Fibroblast of the aortic adventitia (primary cell): ENCODE measurements around the gene DPH2. TPM values are rescaled to one million over a fixed set of nuclear protein-coding genes. Genes with fewer than 3 reads are reported as not detected.

ENCODE experiments used
- DNase-seq: peaks from one replicate; pipeline ENCODE4 v3.0.0-alpha.2; 2010; ENCODE audit warnings: low read depth
- H3K4me3 ChIP-seq: 2 replicates; pipeline ENCODE4 v1.5.1; 2011; ENCODE audit warnings: low read depth, mild to moderate bottlenecking, control low read depth, low read length, moderate library complexity
- total RNA-seq: library from RNA; depleted of rRNA; stranded (reverse); fragments of >200 nt; gene quantifications from 2 replicates; pipeline ENCODE4 v1.2.3, GENCODE V29; 2012; ENCODE audit warnings: low replicate concordance
- TF ChIP-seq, protein P1 (sequence below): IDR thresholded peaks from 2 replicates; pipeline ENCODE4 v1.5.1; 2011; ENCODE audit warnings: mild to moderate bottlenecking, low read length, control low read depth, inconsistent platforms; ENCODE audit not compliant: insufficient read depth

DPH2 gene
- total RNA-seq, 1 donor: 15.6 TPM

DNA sequence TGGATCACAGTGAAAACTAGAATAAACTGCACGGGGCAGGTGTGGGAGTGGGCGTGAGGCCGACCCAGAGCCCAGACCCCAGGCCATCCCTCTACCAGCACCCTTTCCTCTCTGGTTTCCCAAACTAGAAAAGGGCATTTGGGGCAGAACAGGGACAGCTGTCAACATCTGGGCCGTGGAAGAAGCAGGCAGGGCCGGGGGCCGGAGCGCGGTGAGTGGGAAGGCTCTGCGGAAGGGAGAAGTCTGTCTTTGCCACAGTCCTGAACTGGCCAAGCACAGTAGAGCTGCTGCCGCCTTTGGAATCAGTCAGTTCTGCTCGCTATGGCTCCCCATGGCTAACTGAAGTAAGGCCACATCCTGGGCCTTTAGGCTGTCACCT is 28.2 kb downstream of the DPH2 start:
- no peak for DNase-seq
- H3K4me3 ChIP-seq: no peak overlapping the region
- TF ChIP-seq, protein P1, sequence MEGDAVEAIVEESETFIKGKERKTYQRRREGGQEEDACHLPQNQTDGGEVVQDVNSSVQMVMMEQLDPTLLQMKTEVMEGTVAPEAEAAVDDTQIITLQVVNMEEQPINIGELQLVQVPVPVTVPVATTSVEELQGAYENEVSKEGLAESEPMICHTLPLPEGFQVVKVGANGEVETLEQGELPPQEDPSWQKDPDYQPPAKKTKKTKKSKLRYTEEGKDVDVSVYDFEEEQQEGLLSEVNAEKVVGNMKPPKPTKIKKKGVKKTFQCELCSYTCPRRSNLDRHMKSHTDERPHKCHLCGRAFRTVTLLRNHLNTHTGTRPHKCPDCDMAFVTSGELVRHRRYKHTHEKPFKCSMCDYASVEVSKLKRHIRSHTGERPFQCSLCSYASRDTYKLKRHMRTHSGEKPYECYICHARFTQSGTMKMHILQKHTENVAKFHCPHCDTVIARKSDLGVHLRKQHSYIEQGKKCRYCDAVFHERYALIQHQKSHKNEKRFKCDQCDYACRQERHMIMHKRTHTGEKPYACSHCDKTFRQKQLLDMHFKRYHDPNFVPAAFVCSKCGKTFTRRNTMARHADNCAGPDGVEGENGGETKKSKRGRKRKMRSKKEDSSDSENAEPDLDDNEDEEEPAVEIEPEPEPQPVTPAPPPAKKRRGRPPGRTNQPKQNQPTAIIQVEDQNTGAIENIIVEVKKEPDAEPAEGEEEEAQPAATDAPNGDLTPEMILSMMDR: no peak

DNA sequence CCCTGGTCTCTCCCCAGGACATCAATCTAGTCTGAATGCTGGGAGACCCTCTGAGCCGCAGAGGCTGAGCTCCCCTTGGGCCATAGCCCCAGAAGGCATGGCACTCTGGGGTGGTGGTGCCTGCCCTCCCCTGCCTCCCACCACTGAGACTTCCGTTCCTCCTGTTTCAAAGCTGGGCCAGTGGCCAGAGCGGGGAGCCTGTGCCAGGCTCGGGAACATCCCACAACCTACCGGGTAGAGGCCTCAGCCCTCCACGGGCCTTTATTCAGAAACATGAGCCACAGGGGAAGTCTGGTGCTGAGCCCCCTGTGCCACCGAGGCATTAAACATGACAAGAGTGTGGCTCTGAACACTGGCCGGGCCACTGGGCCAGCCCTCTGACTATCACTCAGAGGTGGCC is 29.6 kb downstream of the DPH2 start:
- DNase-seq: no peak
- TF ChIP-seq, protein P1: no peak
- H3K4me3 ChIP-seq: no peak overlapping the region

- DNase-seq: no peak
- TF ChIP-seq, protein P1: no peak
- H3K4me3 ChIP-seq: no peak overlapping the region
These were observed 30.4 kb downstream of the DPH2 start for GRCh38 chr1:44000122-44000665.

- TF ChIP-seq, protein P1: no peak
- DNase-seq: no peak
- no peak overlapping the region for H3K4me3 ChIP-seq
These were observed 32.4 kb downstream of the DPH2 start for GRCh38 chr1:44002165-44002564.

- TF ChIP-seq, protein P1: no peak
- no peak for DNase-seq
- no peak overlapping the region for H3K4me3 ChIP-seq
These were observed 32.9 kb downstream of the DPH2 start for GRCh38 chr1:44002606-44003157.

DNA sequence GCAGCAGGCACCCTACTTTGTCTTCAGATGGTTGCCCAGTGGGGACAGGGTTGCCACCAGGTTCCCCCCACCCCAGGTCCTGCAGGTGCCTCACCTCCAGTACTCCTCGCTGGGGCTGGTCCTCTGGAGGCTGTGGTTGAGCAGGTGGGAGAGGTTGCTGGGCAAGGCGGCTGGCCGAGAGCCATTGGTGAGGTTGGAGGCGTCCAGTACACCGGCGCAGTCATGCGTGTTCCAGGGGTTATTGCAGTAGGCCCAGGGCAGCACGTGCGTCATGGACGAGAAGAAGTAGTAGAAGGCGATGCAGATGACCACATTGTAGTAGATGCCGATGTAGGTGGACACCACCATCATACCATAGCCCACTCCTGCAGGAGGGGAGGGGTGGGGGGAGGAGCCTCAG is 38.4 kb downstream of the DPH2 start:
- no peak for DNase-seq
- TF ChIP-seq, protein P1: no peak
- H3K4me3 ChIP-seq: no peak overlapping the region

DNA sequence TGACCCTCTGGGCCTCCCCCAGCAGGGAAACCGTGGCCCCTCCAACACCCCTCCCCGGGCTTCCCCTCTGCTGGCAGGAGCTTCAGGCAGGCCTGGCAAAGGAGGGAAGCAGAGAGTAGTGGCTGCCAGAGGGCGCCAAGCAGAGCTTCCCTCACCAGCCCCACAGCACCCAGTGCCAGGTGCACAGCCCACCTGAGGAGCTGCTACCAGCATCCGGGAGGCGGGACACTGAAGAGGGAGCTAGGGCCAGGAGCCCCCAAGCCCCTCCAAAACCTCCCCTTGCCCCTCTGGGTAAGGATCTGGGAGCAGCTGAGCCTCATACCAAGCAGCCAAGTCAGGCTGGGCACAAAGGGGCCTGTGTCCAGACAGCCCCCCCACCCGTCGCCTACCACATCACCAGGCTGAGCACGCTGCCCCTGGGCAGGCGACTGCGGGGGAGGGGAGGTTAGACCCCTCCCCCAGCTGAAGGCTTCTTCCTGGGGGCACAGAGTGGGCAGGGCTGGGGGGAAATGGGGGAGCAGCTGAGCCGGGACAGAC is 41.2 kb downstream of the DPH2 start:
- TF ChIP-seq, protein P1: no peak
- no peak overlapping the region for H3K4me3 ChIP-seq
- no peak for DNase-seq
